HK-2 (cell line): ENCODE data around the gene GABRB1.

Source experiments
- DNase-seq: peaks from one replicate; pipeline ENCODE4 v3.0.0-alpha.2; 2018; ENCODE audit not compliant: unreplicated experiment

Gene GABRB1

GRCh38 chr4:47118192-47118929 is 87.0 kb downstream of the GABRB1 start:
- no peak for DNase-seq

- no peak for DNase-seq
Measured at GRCh38 chr4:47120783-47121182, 89.4 kb downstream of the GABRB1 start.

GRCh38 chr4:47122592-47123291 is 91.4 kb downstream of the GABRB1 start:
- peak; percentile 56 for DNase-seq

GRCh38 chr4:47128991-47129390 is 97.6 kb downstream of the GABRB1 start:
- no peak for DNase-seq

GRCh38 chr4:47135210-47135609 is 103.8 kb downstream of the GABRB1 start:
- no peak for DNase-seq

GRCh38 chr4:47143261-47143660 is 111.9 kb downstream of the GABRB1 start:
- no peak for DNase-seq

- no peak for DNase-seq
Measured at GRCh38 chr4:47145630-47146029, 114.3 kb downstream of the GABRB1 start.

GRCh38 chr4:47154816-47155370 is 123.5 kb downstream of the GABRB1 start:
- DNase-seq = no peak

- no peak for DNase-seq
Measured at GRCh38 chr4:47155919-47156318, 124.6 kb downstream of the GABRB1 start.

GRCh38 chr4:47160095-47160494 is 128.7 kb downstream of the GABRB1 start:
- no peak for DNase-seq

- DNase-seq = no peak
Measured at GRCh38 chr4:47167081-47168035, 136.0 kb downstream of the GABRB1 start.

GRCh38 chr4:47184083-47184482 is 152.7 kb downstream of the GABRB1 start:
- no peak for DNase-seq

GRCh38 chr4:47185761-47186160 is 154.4 kb downstream of the GABRB1 start:
- no peak for DNase-seq

GRCh38 chr4:47187608-47188007 is 156.2 kb downstream of the GABRB1 start:
- DNase-seq = no peak

- DNase-seq = no peak
Measured at GRCh38 chr4:47193179-47193578, 161.8 kb downstream of the GABRB1 start.

GRCh38 chr4:47194036-47194737 is 162.8 kb downstream of the GABRB1 start:
- no peak for DNase-seq

- no peak for DNase-seq
Measured at GRCh38 chr4:47195706-47196105, 164.3 kb downstream of the GABRB1 start.

- DNase-seq = no peak
Measured at GRCh38 chr4:47198791-47199190, 167.4 kb downstream of the GABRB1 start.

- DNase-seq = no peak
Measured at GRCh38 chr4:47203593-47203992, 172.2 kb downstream of the GABRB1 start.

- no peak for DNase-seq
Measured at GRCh38 chr4:47207555-47207954, 176.2 kb downstream of the GABRB1 start.

- DNase-seq = no peak
Measured at GRCh38 chr4:47209833-47210232, 178.5 kb downstream of the GABRB1 start.
